Stomach (tissue), 9 donors: ENCODE data around the gene CAP1. TPM values are rescaled to one million over a fixed set of nuclear protein-coding genes. Genes with fewer than 3 reads are reported as not detected.
"Not testable (repeated sequence)": the region's sequence is repeated elsewhere in the genome, so short reads cannot be mapped to it uniquely, and the experiment has no call there.

ENCODE experiments used
- DNase-seq, 2 donors: peaks; one replicate each; pipeline versions ENCODE4 v3.0.0 to v3.0.0-alpha.2; 2013 to 2019
- H3K27ac ChIP-seq, 5 donors: fragments of 200-600 bp in 4 of 5; sonication (generic) in 4 of 5; one replicate each; pipeline ENCODE4 v1.5.1; 2013 to 2019; ENCODE audit warnings: mild to moderate bottlenecking in 1 of 5, moderate library complexity in 1 of 5
- H3K27me3 ChIP-seq, 3 donors: fragments of 200-600 bp; sonication (generic); one replicate each; pipeline ENCODE4 v1.5.1; 2017 to 2019; ENCODE audit warnings: mixed run types in 1 of 3
- H3K36me3 ChIP-seq, 4 donors: fragments of 200-600 bp; sonication (generic); 1 replicate in 3 of 4; 2 replicates in 1 of 4; pipeline ENCODE4 v1.5.1; 2016 to 2019
- H3K4me1 ChIP-seq, 4 donors: fragments of 200-600 bp; sonication (generic); one replicate each; pipeline ENCODE4 v1.5.1; 2016 to 2019
- H3K4me3 ChIP-seq, 4 donors: fragments of 200-600 bp; sonication (generic) in 3 of 4; one replicate each; pipeline ENCODE4 v1.5.1; 2016 to 2019; ENCODE audit warnings: mild to moderate bottlenecking in 1 of 4
- H3K9me3 ChIP-seq, 4 donors: fragments of 200-600 bp; sonication (generic); one replicate each; pipeline ENCODE4 v1.5.1; 2016 to 2019
- EP300 ChIP-seq: sonication (generic); formaldehyde crosslinking; IDR thresholded peaks from one replicate; pipeline ENCODE4 v1.6.1; 2017; ENCODE audit warnings: antibody characterized with exemption
- POLR2A ChIP-seq, 4 donors: fragments of 450-650 bp; IDR thresholded peaks; one replicate each; pipeline ENCODE4 v1.6.1; 2016; ENCODE audit warnings: antibody characterized with exemption in 4 of 4, control low read depth in 2 of 4, mild to moderate bottlenecking in 1 of 4, moderate library complexity in 1 of 4
- POLR2AphosphoS5 ChIP-seq, 3 donors: sonication (generic); formaldehyde crosslinking; IDR thresholded peaks; one replicate each; pipeline ENCODE4 v1.6.1; 2016; ENCODE audit warnings: antibody characterized with exemption in 3 of 3
- WGBS, 5 donors: extraction: QIAGEN DNeasy Blood & Tissue Kit in 3 of 5; methylation state at CpG; one replicate each; pipeline versions ENCODE4 v1.1.5 to v1.1.7; 2013 to 2018; 5-methylcytosine and 5-hydroxymethylcytosine counted together
- intact Hi-C: fragments of 100-400 bp; cut with DNase I; formaldehyde crosslinking; loops from one replicate; pipeline ENCODE4 v1.15.1; 2023; ENCODE audit warnings: low total_unique reads
- polyA plus RNA-seq, 3 donors: library from polyadenylated mRNA; stranded (reverse); fragments of 200-250 nt; gene quantifications; one replicate each; pipeline ENCODE4 v1.2.3, GENCODE V29; 2013
- total RNA-seq, 5 donors: library from RNA; depleted of rRNA; stranded (reverse); fragments of >200 nt; gene quantifications; one replicate each; pipeline versions ENCODE4 v1.1.0 to v1.2.3, GENCODE V29; 2014 to 2016
- TF ChIP-seq, protein P1 (sequence below), 7 experiments: fragments of 450-650 bp in 4 of 7; fragments of 200-600 bp in 3 of 7; sonication (generic) in 3 of 7; IDR thresholded peaks; one replicate each; pipeline ENCODE4 v1.5.1; 2016 to 2019; ENCODE audit warnings: antibody characterized with exemption in 7 of 7, control low read depth in 2 of 7, mild to moderate bottlenecking in 1 of 7
- donor health status: healthy with polysubstance abuse.
- donor health status: Bipolar disorder and iron deficiency.
- donor health status: healthy.

The CAP1 gene
- total and polyA plus RNA-seq, 8 donors, result 95.5 to 252 (median 154) TPM

- Histone ChIP-seq H3K9me3 (no peaks in the 10 kb centered on the region), H3K36me3 (no peaks in the 10 kb centered on the region), H3K27ac (no peak overlapping the region), H3K4me3 (no peak overlapping the region), H3K27me3 (no peaks in the 10 kb centered on the region), H3K4me1 (peaks cover 0 to 15% (median 6%) of the 10 kb centered on the region in 4 donors)
- DNase-seq, result no peak
- intact Hi-C loops, result no loop called here
- no peak for TF ChIP-seq POLR2A (IDR thresholded peaks at IDR 0.05)
- TF ChIP-seq EP300, result no peak
- WGBS, 5 donors, result 55 to 69% (median 64%) methylated on average over 2 of the region's 2 CpGs
These were observed 35.7 kb upstream of the CAP1 start for GRCh38 chr1:40004857-40005256.

DNA sequence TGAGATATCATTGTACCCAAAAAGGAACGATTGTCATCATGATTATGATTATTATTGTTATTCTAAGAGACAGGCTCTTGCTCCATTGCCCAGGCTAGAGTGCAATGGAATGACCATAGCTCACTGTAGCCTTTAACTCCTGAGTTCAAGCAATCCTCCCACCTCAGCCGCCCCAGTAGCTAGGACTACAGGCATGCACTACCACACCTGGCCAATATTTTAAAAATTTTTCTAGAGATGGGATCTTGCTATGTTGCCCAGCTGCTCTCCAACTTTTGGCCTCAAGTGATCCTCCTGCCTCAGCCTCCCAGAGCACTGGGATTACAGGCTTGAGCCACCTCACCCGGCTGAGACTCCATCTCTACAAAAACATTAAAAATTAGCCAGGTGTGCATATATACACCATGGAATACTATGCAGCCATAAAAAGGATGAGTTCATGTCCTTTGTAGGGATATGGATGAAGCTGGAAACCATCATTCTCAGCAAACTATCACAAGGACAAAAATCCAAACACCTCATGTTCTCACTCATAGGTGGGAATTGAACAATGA, 33.0 kb upstream of the CAP1 start:
- intact Hi-C loops, H3K27ac ChIP-seq, H3K36me3 ChIP-seq, DNase-seq, H3K4me3 ChIP-seq, H3K4me1 ChIP-seq, H3K9me3 ChIP-seq, H3K27me3 ChIP-seq: not testable (repeated sequence)
- WGBS, 5 donors, result 87 to 96% (median 91%) methylated on average over 3 of the region's 3 CpGs

GRCh38 chr1:40011198-40011597, 29.3 kb upstream of the CAP1 start:
- H3K27ac ChIP-seq, result no peak overlapping the region
- H3K9me3 ChIP-seq, result no peaks in the 10 kb centered on the region
- H3K4me3 ChIP-seq, result no peak overlapping the region
- TF ChIP-seq, protein P1, sequence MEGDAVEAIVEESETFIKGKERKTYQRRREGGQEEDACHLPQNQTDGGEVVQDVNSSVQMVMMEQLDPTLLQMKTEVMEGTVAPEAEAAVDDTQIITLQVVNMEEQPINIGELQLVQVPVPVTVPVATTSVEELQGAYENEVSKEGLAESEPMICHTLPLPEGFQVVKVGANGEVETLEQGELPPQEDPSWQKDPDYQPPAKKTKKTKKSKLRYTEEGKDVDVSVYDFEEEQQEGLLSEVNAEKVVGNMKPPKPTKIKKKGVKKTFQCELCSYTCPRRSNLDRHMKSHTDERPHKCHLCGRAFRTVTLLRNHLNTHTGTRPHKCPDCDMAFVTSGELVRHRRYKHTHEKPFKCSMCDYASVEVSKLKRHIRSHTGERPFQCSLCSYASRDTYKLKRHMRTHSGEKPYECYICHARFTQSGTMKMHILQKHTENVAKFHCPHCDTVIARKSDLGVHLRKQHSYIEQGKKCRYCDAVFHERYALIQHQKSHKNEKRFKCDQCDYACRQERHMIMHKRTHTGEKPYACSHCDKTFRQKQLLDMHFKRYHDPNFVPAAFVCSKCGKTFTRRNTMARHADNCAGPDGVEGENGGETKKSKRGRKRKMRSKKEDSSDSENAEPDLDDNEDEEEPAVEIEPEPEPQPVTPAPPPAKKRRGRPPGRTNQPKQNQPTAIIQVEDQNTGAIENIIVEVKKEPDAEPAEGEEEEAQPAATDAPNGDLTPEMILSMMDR (IDR thresholded peaks at IDR 0.05), result no peak
- TF ChIP-seq EP300 (no peak), POLR2A (IDR thresholded peaks at IDR 0.05) (no peak), POLR2AphosphoS5 (IDR thresholded peaks at IDR 0.05) (no peak)
- no peak for DNase-seq
- intact Hi-C loops, result no loop called here
- H3K27me3 ChIP-seq, result no peaks in the 10 kb centered on the region
- 95 to 97% (median 97%) methylated on average over 3 of the region's 3 CpGs for WGBS, 5 donors
- H3K4me1 ChIP-seq, result no peaks in the 10 kb centered on the region
- no peaks in the 10 kb centered on the region for H3K36me3 ChIP-seq

- H3K9me3 ChIP-seq, result no peaks in the 10 kb centered on the region
- TF ChIP-seq POLR2A (IDR thresholded peaks at IDR 0.05) (no peak), POLR2AphosphoS5 (IDR thresholded peaks at IDR 0.05) (no peak), EP300 (no peak)
- TF ChIP-seq, protein P1 (IDR thresholded peaks at IDR 0.05), result no peak
- H3K27ac ChIP-seq, result peak overlapping the region in 1 of 5 donors; percentile 19
- H3K36me3 ChIP-seq, result no peaks in the 10 kb centered on the region
- intact Hi-C loops, result no loop called here
- H3K4me3 ChIP-seq, result no peak overlapping the region
- WGBS, 5 donors, result 74 to 90% (median 83%) methylated on average over 3 of the region's 3 CpGs
- DNase-seq, result no peak
- no peaks in the 10 kb centered on the region for H3K4me1 ChIP-seq
- no peaks in the 10 kb centered on the region for H3K27me3 ChIP-seq
These were observed 26.2 kb upstream of the CAP1 start for GRCh38 chr1:40014253-40014706.

DNA sequence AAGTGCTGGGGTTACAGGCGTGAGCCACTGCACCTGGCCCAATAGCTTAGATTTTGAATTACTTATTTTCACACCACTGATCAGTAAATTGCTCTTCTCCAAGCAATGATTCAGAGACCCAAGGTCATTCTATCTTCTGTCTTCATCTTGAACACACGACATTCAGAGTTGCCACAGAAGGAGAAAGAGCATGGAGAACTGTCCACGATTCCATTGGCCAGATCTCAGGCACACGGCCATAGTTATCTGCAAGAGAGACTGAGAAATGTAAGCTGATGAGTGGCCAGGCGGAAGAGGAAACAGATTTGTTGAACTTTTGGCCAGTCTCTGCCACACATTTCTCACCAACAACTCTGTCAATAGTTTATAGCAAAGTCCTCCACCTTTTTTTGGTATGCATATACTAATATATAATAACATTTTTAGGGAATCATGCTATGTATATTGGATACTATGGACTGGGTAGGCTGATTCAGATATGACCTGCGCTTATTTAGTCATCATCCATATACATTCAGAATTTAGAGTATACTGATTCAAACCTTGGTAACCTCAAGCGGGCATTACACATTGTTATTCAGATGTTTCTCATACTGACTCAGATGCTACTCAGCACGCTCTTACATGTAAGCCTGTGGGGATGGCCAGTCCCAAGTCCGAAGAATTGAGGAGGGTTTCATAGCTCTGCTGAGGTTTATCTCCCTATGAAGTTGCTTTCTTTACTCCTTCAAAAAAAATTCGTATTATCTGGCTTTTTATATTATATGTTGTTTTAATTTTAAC, 25.5 kb upstream of the CAP1 start:
- Histone ChIP-seq H3K27me3 (no peaks in the 10 kb centered on the region), H3K4me1 (no peaks in the 10 kb centered on the region), H3K4me3 (no peak overlapping the region), H3K27ac (peak overlapping the region in 1 of 5 donors; percentile 19), H3K36me3 (no peaks in the 10 kb centered on the region), H3K9me3 (no peaks in the 10 kb centered on the region)
- intact Hi-C loops, result no loop called here
- no peak for DNase-seq
- TF ChIP-seq, protein P1 (IDR thresholded peaks at IDR 0.05), result no peak
- no peak for TF ChIP-seq POLR2A (IDR thresholded peaks at IDR 0.05)
- no peak for TF ChIP-seq EP300
- TF ChIP-seq POLR2AphosphoS5 (IDR thresholded peaks at IDR 0.05), result no peak
- 61 to 69% (median 66%) methylated on average over 10 of the region's 10 CpGs for WGBS, 5 donors
